Effector memory CD8-positive, alpha-beta T cell (primary cell): ENCODE results near the gene MYO3A.
A peak's percentile ranks its signal among the peaks of the same experiment; 100 is the strongest.

Experiments
- ATAC-seq: fragments of 150-1000 bp; cut with Tn5 transposase; replicated peaks from 2 replicates; pipeline ENCODE4 v1.10.0; 2021; ENCODE audit warnings: mild to moderate bottlenecking, moderate library complexity
- DNase-seq, 3 experiments: peaks; one replicate each; pipeline ENCODE4 v3.0.0; 2021
- H3K27ac Mint-ChIP-seq, 2 donors: one replicate each; pipeline ENCODE4 v1.8.0; 2022; ENCODE audit warnings: mild to moderate bottlenecking in 2 of 2, mixed read lengths in 2 of 2, moderate library complexity in 2 of 2
- H3K27me3 Mint-ChIP-seq, 2 donors: one replicate each; pipeline ENCODE4 v1.8.0; 2022; ENCODE audit warnings: mixed read lengths in 2 of 2
- H3K36me3 Mint-ChIP-seq: one replicate; pipeline ENCODE4 v1.8.0; 2022; ENCODE audit warnings: mild to moderate bottlenecking, moderate library complexity, mixed read lengths; ENCODE audit not compliant: insufficient read depth
- H3K4me1 Mint-ChIP-seq, 2 donors: one replicate each; pipeline ENCODE4 v1.8.0; 2022; ENCODE audit warnings: low read depth in 2 of 2, mixed read lengths in 2 of 2
- H3K4me3 Mint-ChIP-seq, 2 donors: one replicate each; pipeline ENCODE4 v1.8.0; 2022; ENCODE audit warnings: mild to moderate bottlenecking in 2 of 2, mixed read lengths in 2 of 2, moderate library complexity in 2 of 2
- H3K9me3 Mint-ChIP-seq, 2 donors: one replicate each; pipeline ENCODE4 v1.8.0; 2022; ENCODE audit warnings: mixed read lengths in 2 of 2

MYO3A gene

DNA sequence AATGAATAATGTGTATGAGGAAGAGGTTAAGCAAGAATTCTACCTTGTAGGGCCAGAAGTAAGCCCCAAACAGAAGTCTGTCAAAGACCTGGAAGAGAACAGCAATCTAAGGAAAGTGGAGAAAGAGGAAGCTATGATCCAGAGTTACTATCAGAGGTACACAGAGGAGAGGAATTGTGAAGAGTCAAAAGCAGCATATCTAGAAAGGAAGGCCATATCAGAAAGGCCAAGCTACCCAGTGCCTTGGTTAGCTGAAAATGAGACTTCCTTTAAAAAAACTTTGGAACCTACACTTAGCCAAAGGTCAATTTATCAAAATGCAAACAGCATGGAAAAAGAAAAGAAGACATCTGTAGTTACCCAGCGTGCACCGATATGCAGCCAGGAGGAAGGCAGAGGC, 239.8 kb downstream of the MYO3A start:
- DNase-seq = no peak
- Mint-ChIP-seq H3K4me1 (no peaks in the 10 kb centered on the region), H3K9me3 (no peaks in the 10 kb centered on the region), H3K36me3 (no peaks in the 10 kb centered on the region), H3K4me3 (no peak overlapping the region), H3K27ac (no peak overlapping the region), H3K27me3 (peaks cover 45 to 46% of the 10 kb centered on the region in 2 donors)
- no peak for ATAC-seq

DNA sequence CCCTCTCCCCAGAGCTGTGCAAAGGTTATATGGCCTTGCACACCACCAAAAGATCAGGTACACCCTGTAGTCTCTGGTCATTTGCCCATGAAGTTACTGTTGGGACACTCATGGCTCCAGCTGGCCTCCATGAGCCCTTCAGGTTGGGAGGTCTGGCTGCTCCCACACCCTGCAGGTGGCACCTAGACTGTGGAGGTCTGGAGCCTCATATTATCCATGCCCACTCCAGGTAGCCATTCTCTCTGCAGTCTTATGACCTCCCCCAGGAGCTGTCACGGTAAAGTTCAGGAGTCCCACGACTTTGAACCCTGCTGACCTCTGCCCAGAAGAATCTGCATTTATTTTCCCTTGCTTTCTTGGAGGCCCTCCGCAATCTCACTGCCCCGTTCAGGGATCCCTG, 243.3 kb downstream of the MYO3A start:
- Mint-ChIP-seq H3K27me3 (peaks cover 25% of the 10 kb centered on the region in 2 donors), H3K27ac (no peak overlapping the region), H3K4me3 (no peak overlapping the region), H3K4me1 (no peaks in the 10 kb centered on the region), H3K36me3 (no peaks in the 10 kb centered on the region), H3K9me3 (no peaks in the 10 kb centered on the region)
- ATAC-seq (no peak), DNase-seq (no peak)

DNA sequence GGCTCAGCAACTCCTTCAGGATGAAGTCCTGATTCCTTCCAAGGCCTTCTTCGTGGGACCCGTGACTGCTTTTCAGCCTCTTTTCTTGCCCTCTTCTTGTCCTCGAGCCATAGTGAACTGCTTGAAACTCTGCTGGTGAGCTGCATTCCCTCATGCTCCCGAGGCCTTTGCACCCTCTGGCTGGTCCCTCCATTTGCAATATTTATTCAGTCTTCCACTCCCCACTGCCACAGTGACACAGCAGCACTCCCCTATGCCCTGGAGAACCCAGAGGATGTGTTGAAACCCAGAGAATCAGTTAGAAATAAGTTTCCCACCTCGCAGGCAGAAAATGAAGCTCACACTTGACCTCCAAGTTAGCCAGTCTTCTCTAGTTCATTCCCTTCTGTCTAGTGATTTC, 260.2 kb downstream of the MYO3A start:
- no peak overlapping the region for H3K4me3 Mint-ChIP-seq
- ATAC-seq (no peak), DNase-seq (no peak)
- peaks cover 22 to 25% of the 10 kb centered on the region in 2 donors for H3K27me3 Mint-ChIP-seq
- H3K9me3 Mint-ChIP-seq = no peaks in the 10 kb centered on the region
- H3K36me3 Mint-ChIP-seq = no peaks in the 10 kb centered on the region
- H3K4me1 Mint-ChIP-seq = no peaks in the 10 kb centered on the region
- no peak overlapping the region for H3K27ac Mint-ChIP-seq

GRCh38 chr10:26197248-26197647, 263.2 kb downstream of the MYO3A start:
- DNase-seq (no peak), ATAC-seq (no peak)
- Mint-ChIP-seq H3K4me1 (no peaks in the 10 kb centered on the region), H3K4me3 (no peak overlapping the region), H3K27ac (no peak overlapping the region), H3K36me3 (no peaks in the 10 kb centered on the region), H3K9me3 (no peaks in the 10 kb centered on the region), H3K27me3 (peaks cover 8 to 13% of the 10 kb centered on the region in 2 donors)

DNA sequence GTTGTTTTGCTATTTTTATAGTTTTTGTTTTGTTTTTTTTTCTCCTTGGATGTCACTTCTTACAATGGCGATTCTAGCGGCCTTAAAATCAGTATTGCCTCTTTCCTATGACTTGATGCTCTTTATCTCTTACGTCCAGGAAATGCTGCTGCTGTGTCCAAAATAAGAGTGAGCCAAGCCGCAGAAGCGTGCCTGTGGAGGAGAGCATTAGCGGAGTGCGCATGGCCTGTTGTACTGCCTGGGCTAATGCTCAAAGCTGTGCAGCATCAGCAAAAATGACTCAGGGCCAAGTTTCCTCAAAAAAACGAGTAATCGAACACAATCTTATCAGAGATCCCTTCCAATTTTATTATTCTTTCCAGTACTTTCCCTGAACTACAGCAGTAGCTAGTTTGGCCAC, 264.1 kb downstream of the MYO3A start:
- ATAC-seq = no peak
- Mint-ChIP-seq H3K9me3 (no peaks in the 10 kb centered on the region), H3K36me3 (no peaks in the 10 kb centered on the region)

GRCh38 chr10:26199841-26200240, 265.8 kb downstream of the MYO3A start:
- H3K27me3 Mint-ChIP-seq = peaks cover 19 to 20% of the 10 kb centered on the region in 2 donors
- ATAC-seq = no peak
- H3K4me3 Mint-ChIP-seq = no peak overlapping the region
- no peak overlapping the region for H3K27ac Mint-ChIP-seq
- H3K4me1 Mint-ChIP-seq = no peaks in the 10 kb centered on the region
- H3K36me3 Mint-ChIP-seq = no peaks in the 10 kb centered on the region
- DNase-seq = no peak
- no peaks in the 10 kb centered on the region for H3K9me3 Mint-ChIP-seq

More for the DNA sequence above, 264.1 kb downstream of the MYO3A start:
- Mint-ChIP-seq H3K4me1 (no peaks in the 10 kb centered on the region), H3K27me3 (peaks cover 8 to 13% of the 10 kb centered on the region in 2 donors), H3K27ac (no peak overlapping the region), H3K4me3 (no peak overlapping the region)
- DNase-seq = no peak

- H3K36me3 Mint-ChIP-seq = no peaks in the 10 kb centered on the region
- H3K4me1 Mint-ChIP-seq = no peaks in the 10 kb centered on the region
- no peak for DNase-seq
- no peak overlapping the region for H3K27ac Mint-ChIP-seq
- H3K27me3 Mint-ChIP-seq = peaks cover 8 to 11% of the 10 kb centered on the region in 2 donors
- no peak overlapping the region for H3K4me3 Mint-ChIP-seq
- ATAC-seq = no peak
- no peaks in the 10 kb centered on the region for H3K9me3 Mint-ChIP-seq
These were observed 271.2 kb downstream of the MYO3A start for GRCh38 chr10:26205223-26205622.

GRCh38 chr10:26211781-26212444, 277.9 kb downstream of the MYO3A start:
- Mint-ChIP-seq H3K27me3 (peaks cover 54 to 55% of the 10 kb centered on the region in 2 donors), H3K27ac (no peak overlapping the region), H3K9me3 (no peaks in the 10 kb centered on the region), H3K4me1 (peaks cover 13% of the 10 kb centered on the region in 2 donors), H3K36me3 (no peaks in the 10 kb centered on the region), H3K4me3 (no peak overlapping the region)
- ATAC-seq (no peak), DNase-seq (no peak)

DNA sequence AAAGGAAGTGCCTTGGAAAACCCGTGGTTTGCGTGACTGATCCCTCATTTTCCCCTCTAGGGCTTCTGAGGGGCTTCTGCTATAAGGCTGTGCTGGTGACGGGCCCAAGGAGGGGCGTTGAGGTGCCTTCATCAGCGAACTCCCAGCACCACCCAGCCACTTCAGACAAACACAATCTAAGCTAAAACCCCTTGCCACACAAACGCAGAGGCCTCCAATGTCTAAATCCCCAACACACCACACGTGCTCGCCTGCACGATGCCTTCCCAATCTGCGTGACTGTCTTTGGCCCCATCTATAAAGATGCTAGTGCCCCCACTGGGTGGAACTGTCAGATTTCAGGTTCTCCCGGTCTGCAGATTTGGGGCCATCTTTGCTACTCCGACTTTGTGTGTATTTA, 278.5 kb downstream of the MYO3A start:
- peaks cover 15 to 16% of the 10 kb centered on the region in 2 donors for H3K4me1 Mint-ChIP-seq
- DNase-seq = no peak
- no peaks in the 10 kb centered on the region for H3K36me3 Mint-ChIP-seq
- no peak for ATAC-seq
- peaks cover 60 to 61% of the 10 kb centered on the region in 2 donors for H3K27me3 Mint-ChIP-seq
- H3K9me3 Mint-ChIP-seq = no peaks in the 10 kb centered on the region
- no peak overlapping the region for H3K4me3 Mint-ChIP-seq
- no peak overlapping the region for H3K27ac Mint-ChIP-seq

DNA sequence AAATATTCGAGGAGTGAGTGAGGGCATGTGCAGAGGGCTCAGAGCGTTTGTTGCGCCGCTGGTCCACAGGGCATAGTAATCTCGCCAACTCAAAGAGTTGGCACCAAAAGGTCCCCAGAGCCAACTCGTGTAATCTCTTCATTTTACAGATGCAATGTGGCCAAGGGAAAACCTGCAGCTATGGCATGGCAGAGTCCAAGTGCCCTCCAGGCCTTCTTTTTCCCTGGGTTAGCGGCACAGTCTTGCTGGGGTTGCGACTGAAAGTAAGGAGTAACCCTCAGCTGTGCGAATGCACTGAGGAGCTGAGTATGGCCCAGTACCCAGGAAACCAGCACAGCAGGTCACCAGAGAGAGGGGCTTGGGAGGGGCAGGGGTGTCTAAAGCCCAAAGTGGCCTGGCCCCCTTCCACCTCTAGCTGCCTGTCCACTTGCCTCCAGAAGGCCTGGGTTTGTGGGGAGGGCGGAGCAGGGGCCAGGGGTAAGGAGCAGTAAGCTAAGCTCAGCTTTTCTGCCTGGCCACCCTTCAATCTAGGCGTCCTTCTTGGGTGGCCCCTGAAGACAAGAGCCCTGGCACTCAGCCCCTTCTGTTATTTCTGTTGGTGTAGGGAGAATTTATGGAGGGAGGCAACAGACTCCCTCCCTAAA, 279.2 kb downstream of the MYO3A start:
- no peaks in the 10 kb centered on the region for H3K36me3 Mint-ChIP-seq

DNA sequence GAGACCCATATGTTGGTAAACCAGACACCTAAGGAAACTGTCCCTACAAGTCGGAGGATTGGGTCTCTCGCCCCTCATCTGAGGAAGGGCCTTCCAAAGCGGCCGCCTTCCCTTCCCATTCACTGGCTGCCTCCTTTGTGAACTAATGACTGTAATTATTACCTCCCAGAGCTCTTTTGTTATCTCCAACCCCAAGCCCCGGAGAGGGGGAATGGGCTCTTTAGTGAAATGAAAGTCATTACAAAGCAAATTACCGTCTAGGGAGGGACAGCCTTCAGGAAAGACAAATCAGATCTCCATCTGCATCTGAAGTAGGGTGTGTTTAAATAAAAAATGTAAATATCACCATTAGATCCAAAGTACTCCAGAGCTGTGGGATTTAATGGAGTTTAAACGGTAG, 280.0 kb downstream of the MYO3A start:
- Mint-ChIP-seq H3K27ac (no peak overlapping the region), H3K9me3 (no peaks in the 10 kb centered on the region), H3K4me1 (peaks cover 15 to 16% of the 10 kb centered on the region in 2 donors), H3K36me3 (no peaks in the 10 kb centered on the region), H3K27me3 (peaks cover 70 to 76% of the 10 kb centered on the region in 2 donors), H3K4me3 (no peak overlapping the region)
- ATAC-seq = no peak
- no peak for DNase-seq

More for the DNA sequence above, 279.2 kb downstream of the MYO3A start:
- H3K27me3 Mint-ChIP-seq = peaks cover 62 to 68% of the 10 kb centered on the region in 2 donors
- no peak for DNase-seq
- no peak overlapping the region for H3K4me3 Mint-ChIP-seq
- no peak overlapping the region for H3K27ac Mint-ChIP-seq
- ATAC-seq = no peak
- no peaks in the 10 kb centered on the region for H3K9me3 Mint-ChIP-seq
- H3K4me1 Mint-ChIP-seq = peaks cover 15 to 16% of the 10 kb centered on the region in 2 donors

DNA sequence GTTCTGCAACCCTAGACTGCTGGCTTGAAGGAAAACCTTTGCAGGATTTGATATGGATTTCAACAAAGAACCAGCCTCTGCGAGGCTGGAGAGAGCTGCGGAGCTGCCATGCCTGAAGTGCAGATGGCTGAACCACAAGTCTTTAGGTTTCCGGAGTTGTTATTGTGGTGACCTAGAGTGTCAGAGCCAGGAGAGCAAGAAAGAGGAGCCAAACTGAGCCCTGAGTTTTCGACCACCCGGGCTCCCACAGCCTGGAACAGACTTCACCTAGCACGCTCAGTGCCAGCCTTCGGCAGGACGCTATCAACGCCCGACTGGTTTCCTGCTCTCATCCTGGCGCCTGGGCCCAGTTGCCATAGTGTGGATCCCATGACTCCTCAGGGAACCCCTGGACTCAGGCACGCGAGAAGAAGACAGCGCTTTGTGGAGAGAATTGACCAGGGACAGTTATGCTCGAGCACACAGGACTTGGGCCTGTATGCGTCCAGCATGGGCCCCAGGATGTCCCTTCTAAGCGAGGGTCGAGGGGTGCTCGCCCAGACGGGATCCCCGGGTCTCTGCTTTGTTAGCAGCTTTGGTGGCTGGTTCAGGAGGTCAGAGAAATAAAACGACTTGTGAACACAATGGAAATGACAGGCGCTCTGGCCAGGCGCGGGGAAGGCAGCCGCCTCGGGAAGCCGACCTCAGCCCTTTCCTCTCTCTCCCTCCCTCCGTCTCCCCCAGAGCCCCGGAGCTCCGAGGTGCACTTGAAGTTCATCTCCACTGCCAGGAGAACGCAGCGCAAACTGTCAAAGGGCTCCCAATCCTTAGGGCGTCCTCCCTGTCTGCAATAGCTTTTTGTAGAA, 280.7 kb downstream of the MYO3A start:
- ATAC-seq (no peak), DNase-seq (no peak)
- Mint-ChIP-seq H3K9me3 (no peaks in the 10 kb centered on the region), H3K36me3 (no peaks in the 10 kb centered on the region), H3K27me3 (peaks cover 77 to 83% of the 10 kb centered on the region in 2 donors), H3K4me3 (peak overlapping the region; percentile 59), H3K4me1 (peaks cover 15 to 16% of the 10 kb centered on the region in 2 donors), H3K27ac (no peak overlapping the region)

DNA sequence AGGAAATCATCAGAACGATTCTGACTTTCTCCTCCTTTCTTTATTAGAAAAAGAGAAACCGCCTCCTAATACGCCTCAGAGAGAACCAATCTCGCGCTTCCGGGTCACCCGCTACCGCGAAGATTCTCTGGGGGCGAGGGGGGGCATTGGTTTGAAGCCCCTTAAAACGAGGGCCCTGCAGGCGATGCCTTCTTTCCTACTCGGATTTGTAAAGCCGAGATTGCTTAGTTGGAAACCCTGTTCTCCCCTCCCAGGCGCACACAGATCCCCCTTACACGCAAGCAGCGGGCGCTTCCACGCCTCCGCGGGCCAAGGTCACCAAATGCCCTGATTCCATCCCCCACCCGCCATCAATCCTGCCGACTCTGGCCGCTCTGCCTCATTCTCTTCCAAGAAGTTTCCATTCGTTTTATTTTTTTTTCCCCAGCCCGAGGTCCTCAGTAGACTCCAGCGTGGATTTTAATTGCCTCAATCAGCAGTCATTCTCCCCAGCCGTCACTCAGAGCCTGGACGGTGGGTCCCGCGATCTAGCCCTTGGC, 281.4 kb downstream of the MYO3A start:
- no peaks in the 10 kb centered on the region for H3K9me3 Mint-ChIP-seq
- no peak overlapping the region for H3K27ac Mint-ChIP-seq
- no peaks in the 10 kb centered on the region for H3K36me3 Mint-ChIP-seq
- peaks cover 15 to 16% of the 10 kb centered on the region in 2 donors for H3K4me1 Mint-ChIP-seq
- DNase-seq (no peak), ATAC-seq (no peak)
- peak overlapping the region; percentile 59 for H3K4me3 Mint-ChIP-seq
- H3K27me3 Mint-ChIP-seq = peaks cover 84 to 90% of the 10 kb centered on the region in 2 donors
